ENCODE results near the gene SAG. TPM values are rescaled to one million over a fixed set of nuclear protein-coding genes. Genes with fewer than 3 reads are reported as not detected.

SAG gene
- total and polyA plus RNA-seq, 2 of the 13 experiments (the other 11 are each of a cell fraction or from before 2014, with no cell fraction given) = not detected

DNA sequence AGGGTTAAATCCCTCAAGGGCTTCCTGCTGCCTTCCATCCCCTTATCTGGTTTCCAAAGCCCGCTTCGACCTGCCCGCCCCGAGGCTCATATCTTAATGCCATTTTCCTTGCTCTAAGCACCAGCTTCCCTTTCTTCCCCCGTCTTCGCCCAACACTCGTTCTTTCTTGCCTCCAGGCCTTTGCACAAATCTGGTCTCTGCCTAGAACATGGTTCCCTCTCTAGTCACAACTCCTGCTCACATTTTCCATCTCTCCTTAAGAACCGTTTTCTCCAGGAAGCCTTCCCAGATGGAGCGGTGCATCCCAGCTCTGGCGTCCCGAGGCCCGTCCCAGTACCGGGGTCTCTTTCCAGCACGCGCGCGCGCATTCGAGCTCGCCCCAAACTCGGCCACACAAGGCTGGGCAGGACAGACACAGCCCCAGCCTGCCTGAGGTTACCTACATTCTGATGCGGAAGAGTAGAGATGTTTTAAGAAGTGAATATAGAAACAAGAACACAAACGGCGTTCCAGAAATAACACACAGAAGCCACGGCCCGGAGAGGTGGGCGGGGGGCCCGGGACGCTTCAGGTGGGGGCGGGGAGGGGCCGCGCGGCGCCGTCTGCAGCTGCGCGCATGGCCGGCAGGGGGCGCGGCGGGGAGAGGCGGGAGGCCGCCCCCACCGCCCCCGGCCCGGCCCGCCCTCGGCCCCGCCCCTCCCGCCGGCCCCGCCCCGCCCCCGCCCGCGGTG lies 46.3 kb downstream of the SAG start, which contains the start of gene DGKD (continued):
- 0 out of 2 replicates have a peak, but pooled peaks have one; percentile 33 for TF ChIP-seq ZNF543 (CRISPR knock-in tag; IDR thresholded peaks at IDR 0.05)
- no peak for TF ChIP-seq TEAD2 (CRISPR knock-in tag; IDR thresholded peaks at IDR 0.05)
- TF ChIP-seq ZNF333 (CRISPR knock-in tag; IDR thresholded peaks at IDR 0.05; ENCODE audit: borderline replicate concordance) = peak; percentile 82; the same call in 1 of the 2 replicates
- TF ChIP-seq BRD4 (CRISPR knock-in tag; IDR thresholded peaks at IDR 0.05) = no peak
- TF ChIP-seq BHLHE40 (IDR thresholded peaks at IDR 0.05; ENCODE audit: low read length) = no peak
- TF ChIP-seq AHR (CRISPR knock-in tag; IDR thresholded peaks at IDR 0.05) = no peak
- TF ChIP-seq CCAR2 (optimal IDR thresholded peaks at IDR 0.05; ENCODE audit: low read depth, low read length) = no peak
- no peak for TF ChIP-seq TSC22D2 (CRISPR knock-in tag; IDR thresholded peaks at IDR 0.05; ENCODE audit: borderline replicate concordance)
- no peak for TF ChIP-seq ZNF841 (CRISPR knock-in tag; IDR thresholded peaks at IDR 0.05; ENCODE audit: borderline replicate concordance)
- TF ChIP-seq FOXJ3 (CRISPR knock-in tag; IDR thresholded peaks at IDR 0.05; ENCODE audit: borderline replicate concordance) = no peak
- TF ChIP-seq SRY (CRISPR knock-in tag; IDR thresholded peaks at IDR 0.05) = 0 out of 2 replicates have a peak, but pooled peaks have one; percentile 54
- TF ChIP-seq ZSCAN30 (CRISPR knock-in tag; IDR thresholded peaks at IDR 0.05) = no peak
- TF ChIP-seq, protein P1, sequence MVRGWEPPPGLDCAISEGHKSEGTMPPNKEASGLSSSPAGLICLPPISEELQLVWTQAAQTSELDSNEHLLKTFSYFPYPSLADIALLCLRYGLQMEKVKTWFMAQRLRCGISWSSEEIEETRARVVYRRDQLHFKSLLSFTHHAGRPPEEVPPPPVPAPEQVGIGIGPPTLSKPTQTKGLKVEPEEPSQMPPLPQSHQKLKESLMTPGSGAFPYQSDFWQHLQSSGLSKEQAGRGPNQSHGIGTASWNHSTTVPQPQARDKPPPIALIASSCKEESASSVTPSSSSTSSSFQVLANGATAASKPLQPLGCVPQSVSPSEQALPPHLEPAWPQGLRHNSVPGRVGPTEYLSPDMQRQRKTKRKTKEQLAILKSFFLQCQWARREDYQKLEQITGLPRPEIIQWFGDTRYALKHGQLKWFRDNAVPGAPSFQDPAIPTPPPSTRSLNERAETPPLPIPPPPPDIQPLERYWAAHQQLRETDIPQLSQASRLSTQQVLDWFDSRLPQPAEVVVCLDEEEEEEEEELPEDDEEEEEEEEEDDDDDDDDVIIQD (CRISPR knock-in tag; IDR thresholded peaks at IDR 0.05; ENCODE audit: low read depth) = 0 out of 2 replicates have a peak, but pooled peaks have one; percentile 8
- TF ChIP-seq ZNF768 (CRISPR knock-in tag; IDR thresholded peaks at IDR 0.05) = no peak
- no peak for TF ChIP-seq NFATC3 (CRISPR knock-in tag; IDR thresholded peaks at IDR 0.05)
- no peak for TF ChIP-seq SNAPC2 (CRISPR knock-in tag; IDR thresholded peaks at IDR 0.05)
- TF ChIP-seq ETV6 (CRISPR knock-in tag; conservative IDR thresholded peaks at IDR 0.05) = no peak
- TF ChIP-seq SNAI1 (CRISPR knock-in tag; IDR thresholded peaks at IDR 0.05; ENCODE audit: borderline replicate concordance) = peak; percentile 59; the same call in 1 of the 2 replicates
- no peak for TF ChIP-seq ZNF17 (CRISPR knock-in tag; IDR thresholded peaks at IDR 0.05)
- no peak for TF ChIP-seq PPARG (CRISPR knock-in tag; conservative IDR thresholded peaks at IDR 0.05)
- TF ChIP-seq, protein P2, sequence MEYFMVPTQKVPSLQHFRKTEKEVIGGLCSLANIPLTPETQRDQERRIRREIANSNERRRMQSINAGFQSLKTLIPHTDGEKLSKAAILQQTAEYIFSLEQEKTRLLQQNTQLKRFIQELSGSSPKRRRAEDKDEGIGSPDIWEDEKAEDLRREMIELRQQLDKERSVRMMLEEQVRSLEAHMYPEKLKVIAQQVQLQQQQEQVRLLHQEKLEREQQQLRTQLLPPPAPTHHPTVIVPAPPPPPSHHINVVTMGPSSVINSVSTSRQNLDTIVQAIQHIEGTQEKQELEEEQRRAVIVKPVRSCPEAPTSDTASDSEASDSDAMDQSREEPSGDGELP (IDR thresholded peaks at IDR 0.05; ENCODE audit: borderline replicate concordance, low read depth) = no peak
- TF ChIP-seq, protein P3, sequence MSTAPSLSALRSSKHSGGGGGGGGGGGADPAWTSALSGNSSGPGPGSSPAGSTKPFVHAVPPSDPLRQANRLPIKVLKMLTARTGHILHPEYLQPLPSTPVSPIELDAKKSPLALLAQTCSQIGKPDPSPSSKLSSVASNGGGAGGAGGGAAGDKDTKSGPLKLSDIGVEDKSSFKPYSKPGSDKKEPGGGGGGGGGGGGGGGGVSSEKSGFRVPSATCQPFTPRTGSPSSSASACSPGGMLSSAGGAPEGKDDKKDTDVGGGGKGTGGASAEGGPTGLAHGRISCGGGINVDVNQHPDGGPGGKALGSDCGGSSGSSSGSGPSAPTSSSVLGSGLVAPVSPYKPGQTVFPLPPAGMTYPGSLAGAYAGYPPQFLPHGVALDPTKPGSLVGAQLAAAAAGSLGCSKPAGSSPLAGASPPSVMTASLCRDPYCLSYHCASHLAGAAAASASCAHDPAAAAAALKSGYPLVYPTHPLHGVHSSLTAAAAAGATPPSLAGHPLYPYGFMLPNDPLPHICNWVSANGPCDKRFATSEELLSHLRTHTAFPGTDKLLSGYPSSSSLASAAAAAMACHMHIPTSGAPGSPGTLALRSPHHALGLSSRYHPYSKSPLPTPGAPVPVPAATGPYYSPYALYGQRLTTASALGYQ (CRISPR knock-in tag; IDR thresholded peaks at IDR 0.05) = peak; percentile 76
- TF ChIP-seq CENPX (CRISPR knock-in tag; IDR thresholded peaks at IDR 0.05) = no peak
- TF ChIP-seq ZNF788 (CRISPR knock-in tag; IDR thresholded peaks at IDR 0.05; ENCODE audit: borderline replicate concordance) = no peak
- no peak for TF ChIP-seq ZNF577 (CRISPR knock-in tag; IDR thresholded peaks at IDR 0.05; ENCODE audit: borderline replicate concordance, low read depth)
- no peak; the same call in 1 of the 2 replicates for TF ChIP-seq ZNF777 (CRISPR knock-in tag; IDR thresholded peaks at IDR 0.05)
- no peak for TF ChIP-seq ZNF256 (CRISPR knock-in tag; conservative IDR thresholded peaks at IDR 0.05)
- TF ChIP-seq TCF7L2 (IDR thresholded peaks at IDR 0.05; ENCODE audit: low read depth, low read length) = 0 out of 2 replicates have a peak, but pooled peaks have one; percentile 1
- TF ChIP-seq ADNP (CRISPR knock-in tag; IDR thresholded peaks at IDR 0.05) = no peak
